A673 (cell line): Measurements from ENCODE around the gene NTMT2. TPM values are rescaled to one million over a fixed set of nuclear protein-coding genes. Genes with fewer than 3 reads are reported as not detected.

Experiments
- BruUV-seq: library from RNA; stranded (reverse); fragments of 400-500 nt; replicated peaks from 2 replicates; lab custom pipeline; 2021; lab: Mats Ljungman, UMichigan
- CTCF ChIA-PET: fragments of 300-600 bp; sonication (Branson Sonifier 250); formaldehyde crosslinking; loops from one replicate; lab custom pipeline; 2022; ENCODE audit warnings: antibody characterized with exemption; lab: Charles Lee
- POLR2A ChIA-PET: fragments of 300-600 bp; sonication (Branson Sonifier 250); formaldehyde crosslinking; loops from one replicate; lab custom pipeline; 2022; ENCODE audit warnings: antibody characterized with exemption; ENCODE audit not compliant: low non-redundant PET; lab: Charles Lee
- DNase-seq: peaks from one replicate; pipeline ENCODE4 v3.0.0-alpha.2; 2015; ENCODE audit warnings: low spot score
- H3K27ac ChIP-seq: fragments of 200-600 bp; sonication (generic); 2 replicates; pipeline ENCODE4 v1.5.1; 2016; ENCODE audit warnings: mixed run types, low read depth, mild to moderate bottlenecking, mixed read lengths, antibody characterized with exemption, low read length; ENCODE audit not compliant: poor library complexity, severe bottlenecking
- H3K27me3 ChIP-seq: fragments of 200-600 bp; sonication (generic); replicated peaks from 2 replicates; pipeline ENCODE4 v1.6.1; 2017; ENCODE audit warnings: mixed run types, low read depth, mild to moderate bottlenecking, mixed read lengths, antibody characterized with exemption, low read length; ENCODE audit not compliant: insufficient read depth, poor library complexity
- H3K36me3 ChIP-seq: fragments of 200-600 bp; sonication (generic); 2 replicates; pipeline ENCODE4 v1.6.1; 2016; ENCODE audit warnings: mixed run types, mild to moderate bottlenecking, mixed read lengths, antibody characterized with exemption, low read length; ENCODE audit not compliant: insufficient read depth, poor library complexity, severe bottlenecking
- H3K4me1 ChIP-seq: fragments of 200-600 bp; sonication (generic); 2 replicates; pipeline ENCODE4 v1.6.1; 2017; ENCODE audit warnings: mixed run types, mild to moderate bottlenecking, mixed read lengths, antibody characterized with exemption, low read length; ENCODE audit not compliant: insufficient read depth, poor library complexity, severe bottlenecking
- H3K4me3 ChIP-seq: fragments of 200-600 bp; sonication (generic); 2 replicates; pipeline ENCODE4 v1.5.1; 2016; ENCODE audit warnings: low read depth, mixed run types, mild to moderate bottlenecking, mixed read lengths, low read length; ENCODE audit not compliant: poor library complexity, severe bottlenecking
- H3K9me3 ChIP-seq: fragments of 200-600 bp; sonication (generic); 2 replicates; pipeline ENCODE4 v1.6.1; 2016; ENCODE audit warnings: mixed run types, low read depth, mild to moderate bottlenecking, mixed read lengths, antibody characterized with exemption, low read length; ENCODE audit not compliant: poor library complexity, severe bottlenecking
- EZH2 ChIP-seq: fragments of 200-600 bp; sonication (generic); IDR thresholded peaks from 2 replicates; pipeline ENCODE4 v1.6.1; 2017; ENCODE audit warnings: borderline replicate concordance, low read depth, mild to moderate bottlenecking, mixed read lengths, antibody characterized with exemption, low read length; ENCODE audit not compliant: poor library complexity, severe bottlenecking
- intact Hi-C: fragments of 100-400 bp; cut with micrococcal nuclease; formaldehyde crosslinking; loops from one replicate; pipeline ENCODE4 v1.10.0; 2022; ENCODE audit not compliant: unreplicated experiment
- total RNA-seq: library from RNA; stranded (reverse); gene quantifications from 2 replicates; pipeline ENCODE4 v1.2.3, GENCODE V29; 2021
- TF ChIP-seq, protein P1 (sequence below): fragments of 300-800, 200-600 bp; sonication (generic); conservative IDR thresholded peaks from 2 replicates; pipeline ENCODE4 v1.5.1; 2017; ENCODE audit warnings: low read depth, mild to moderate bottlenecking, antibody characterized with exemption, low read length, moderate library complexity, mixed read lengths

The NTMT2 gene
- total RNA-seq, 1 experiment from 2014 or later = not detected

DNA sequence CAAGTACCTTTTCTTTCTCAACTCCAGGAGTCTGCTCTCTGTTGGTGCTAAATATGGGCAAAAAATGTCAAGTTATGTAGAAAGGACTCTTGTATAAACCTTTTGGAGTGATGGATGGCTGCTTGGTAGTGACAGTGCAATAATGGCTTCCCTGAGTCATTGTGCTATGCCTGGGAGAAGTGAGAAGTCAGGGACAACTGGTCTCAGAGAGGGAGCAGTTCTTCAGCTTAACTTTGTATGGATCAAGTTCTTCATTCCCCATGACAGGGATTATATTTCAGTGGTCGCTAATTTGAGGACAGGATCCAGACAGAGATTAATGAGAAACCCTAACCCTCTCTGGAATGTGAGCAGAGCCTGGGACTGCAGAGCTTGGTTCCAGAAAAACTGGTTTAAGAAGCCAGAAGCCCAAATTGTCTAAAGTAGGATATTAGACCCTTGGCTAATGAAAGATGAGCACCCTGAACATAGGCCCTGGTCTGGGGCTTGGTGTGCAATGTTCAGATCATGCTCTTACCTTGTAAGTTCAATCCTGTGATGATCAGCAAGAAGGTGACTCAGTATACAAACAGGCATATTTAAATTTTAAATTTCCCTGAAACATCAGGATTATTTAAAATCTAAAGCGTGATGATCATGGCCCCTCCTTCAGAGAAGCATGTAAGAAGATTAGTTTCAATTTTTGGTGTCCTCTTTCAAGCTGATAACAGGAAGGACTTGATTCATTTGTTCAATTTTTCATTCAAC is 50.9 kb downstream of the NTMT2 start:
- TF ChIP-seq EZH2 = no peak
- TF ChIP-seq, protein P1, sequence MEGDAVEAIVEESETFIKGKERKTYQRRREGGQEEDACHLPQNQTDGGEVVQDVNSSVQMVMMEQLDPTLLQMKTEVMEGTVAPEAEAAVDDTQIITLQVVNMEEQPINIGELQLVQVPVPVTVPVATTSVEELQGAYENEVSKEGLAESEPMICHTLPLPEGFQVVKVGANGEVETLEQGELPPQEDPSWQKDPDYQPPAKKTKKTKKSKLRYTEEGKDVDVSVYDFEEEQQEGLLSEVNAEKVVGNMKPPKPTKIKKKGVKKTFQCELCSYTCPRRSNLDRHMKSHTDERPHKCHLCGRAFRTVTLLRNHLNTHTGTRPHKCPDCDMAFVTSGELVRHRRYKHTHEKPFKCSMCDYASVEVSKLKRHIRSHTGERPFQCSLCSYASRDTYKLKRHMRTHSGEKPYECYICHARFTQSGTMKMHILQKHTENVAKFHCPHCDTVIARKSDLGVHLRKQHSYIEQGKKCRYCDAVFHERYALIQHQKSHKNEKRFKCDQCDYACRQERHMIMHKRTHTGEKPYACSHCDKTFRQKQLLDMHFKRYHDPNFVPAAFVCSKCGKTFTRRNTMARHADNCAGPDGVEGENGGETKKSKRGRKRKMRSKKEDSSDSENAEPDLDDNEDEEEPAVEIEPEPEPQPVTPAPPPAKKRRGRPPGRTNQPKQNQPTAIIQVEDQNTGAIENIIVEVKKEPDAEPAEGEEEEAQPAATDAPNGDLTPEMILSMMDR = no peak
- no peak for DNase-seq
- no peak overlapping the region for H3K27ac ChIP-seq
- H3K4me1 ChIP-seq = no peaks in the 10 kb centered on the region
- H3K4me3 ChIP-seq = no peak overlapping the region
- H3K27me3 ChIP-seq = no peaks in the 10 kb centered on the region
- no peaks in the 10 kb centered on the region for H3K36me3 ChIP-seq
- POLR2A ChIA-PET = interaction anchor here (0.6 kb wide), 1 partner anchor 19 kb away, joined by 8 read pairs; no protein-coding TSS in a partner anchor
- no TSS peak for BruUV-seq
- CTCF ChIA-PET = no interaction called here
- no peaks in the 10 kb centered on the region for H3K9me3 ChIP-seq
- intact Hi-C loops = no loop called here

DNA sequence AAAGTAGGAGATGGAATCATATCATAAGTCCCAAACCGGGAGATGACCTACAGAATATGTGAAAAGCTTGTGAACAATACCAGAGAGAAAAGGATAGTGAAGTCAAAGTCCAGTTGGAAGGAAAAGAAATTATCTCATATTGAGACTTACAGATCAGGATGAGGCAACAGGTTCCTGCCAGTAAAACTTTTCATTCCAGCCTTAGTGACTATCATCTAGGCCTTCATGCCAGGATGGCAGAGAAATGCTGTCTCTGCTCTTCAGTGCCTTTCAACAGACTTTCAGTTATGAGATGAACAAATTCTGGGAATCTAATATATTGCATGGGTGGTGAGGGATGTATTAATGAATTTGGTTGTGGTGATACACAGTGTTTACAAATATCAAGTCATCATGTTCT is 52.3 kb downstream of the NTMT2 start:
- CTCF ChIA-PET = no interaction called here
- H3K4me3 ChIP-seq = no peak overlapping the region
- H3K9me3 ChIP-seq = no peaks in the 10 kb centered on the region
- no peaks in the 10 kb centered on the region for H3K36me3 ChIP-seq
- intact Hi-C loops = no loop called here
- no peak for DNase-seq
- H3K27me3 ChIP-seq = no peaks in the 10 kb centered on the region
- H3K27ac ChIP-seq = no peak overlapping the region
- TF ChIP-seq, protein P1 = no peak
- no peak for TF ChIP-seq EZH2
- POLR2A ChIA-PET = no interaction called here
- BruUV-seq = no TSS peak
- H3K4me1 ChIP-seq = no peaks in the 10 kb centered on the region

DNA sequence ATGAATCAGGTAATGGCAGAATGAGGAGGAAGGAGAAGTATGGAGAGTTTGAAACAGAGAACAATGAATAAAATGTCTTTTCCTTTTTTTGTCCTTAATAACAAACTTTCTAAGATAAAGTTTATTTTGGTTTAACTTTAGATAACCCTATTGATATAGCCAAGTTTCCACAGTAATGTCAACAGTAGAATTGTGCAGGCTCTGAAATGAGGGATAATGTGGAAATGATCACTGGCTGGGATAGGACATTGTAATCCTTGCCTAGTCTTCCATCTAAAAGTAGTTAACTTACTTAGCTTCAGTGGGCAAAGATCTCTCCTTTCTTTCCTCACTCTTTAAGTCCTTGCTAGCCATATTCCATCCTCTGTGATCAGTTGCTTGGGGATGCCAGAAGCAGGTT is 52.8 kb downstream of the NTMT2 start:
- BruUV-seq = no TSS peak
- ChIA-PET CTCF (no interaction called here), POLR2A (no interaction called here)
- DNase-seq = no peak
- TF ChIP-seq, protein P1 = no peak
- TF ChIP-seq EZH2 = no peak
- Histone ChIP-seq H3K36me3 (no peaks in the 10 kb centered on the region), H3K4me3 (no peak overlapping the region), H3K9me3 (no peaks in the 10 kb centered on the region), H3K27ac (no peak overlapping the region), H3K27me3 (no peaks in the 10 kb centered on the region), H3K4me1 (peaks cover under 1% of the 10 kb centered on the region)
- intact Hi-C loops = no loop called here
